Measurements from ENCODE around the gene LDLRAD4.
"Not testable (repeated sequence)": the region's sequence is repeated elsewhere in the genome, so short reads cannot be mapped to it uniquely, and the experiment has no call there.

LDLRAD4 gene

GRCh38 chr18:13253786-13254688 lies 35.5 kb downstream of the LDLRAD4 start:
- no peak for DNase-seq

GRCh38 chr18:13254971-13255927 lies 36.7 kb downstream of the LDLRAD4 start:
- DNase-seq = no peak

DNA sequence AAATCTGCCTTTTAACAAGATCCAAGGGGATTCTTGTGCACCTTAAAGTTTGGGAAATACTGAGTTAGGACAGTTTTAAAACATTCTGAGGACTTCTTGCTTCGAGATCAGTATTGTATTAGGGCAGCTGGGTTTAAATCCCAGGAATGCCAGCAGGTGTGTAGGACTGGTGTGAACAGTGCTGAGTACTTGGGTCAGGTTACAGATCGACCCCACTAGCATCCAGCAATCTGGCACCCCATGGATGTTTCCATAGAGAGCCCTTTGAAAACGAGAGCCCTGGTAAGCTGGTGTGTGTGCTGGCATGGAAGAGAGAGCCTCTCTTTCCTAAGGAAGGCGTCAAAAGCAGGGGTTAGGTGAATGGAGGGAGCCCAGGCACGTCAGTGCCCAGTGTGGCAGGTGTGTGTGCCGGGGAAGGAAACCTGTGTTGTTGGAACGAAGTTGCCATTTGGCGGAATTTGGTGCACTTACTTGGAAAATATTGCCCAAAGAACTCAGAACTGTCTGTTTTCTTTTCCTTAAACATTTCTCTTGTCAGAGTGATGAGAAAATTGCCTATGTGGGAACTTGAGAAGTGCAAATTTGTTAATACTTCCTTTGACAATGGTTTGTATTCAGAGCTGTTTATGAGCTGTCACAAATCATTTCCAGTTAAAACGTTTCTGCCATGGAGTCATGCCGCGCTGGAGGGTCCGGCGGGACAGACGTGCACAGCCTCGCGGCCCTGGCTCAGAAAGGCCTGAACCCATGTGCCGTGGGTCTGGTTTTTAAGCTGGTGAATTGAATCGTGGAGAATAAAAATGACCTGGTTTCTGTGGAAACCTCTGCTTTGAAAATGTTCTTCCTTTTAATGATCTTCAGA lies 38.1 kb downstream of the LDLRAD4 start:
- DNase-seq = no peak

DNA sequence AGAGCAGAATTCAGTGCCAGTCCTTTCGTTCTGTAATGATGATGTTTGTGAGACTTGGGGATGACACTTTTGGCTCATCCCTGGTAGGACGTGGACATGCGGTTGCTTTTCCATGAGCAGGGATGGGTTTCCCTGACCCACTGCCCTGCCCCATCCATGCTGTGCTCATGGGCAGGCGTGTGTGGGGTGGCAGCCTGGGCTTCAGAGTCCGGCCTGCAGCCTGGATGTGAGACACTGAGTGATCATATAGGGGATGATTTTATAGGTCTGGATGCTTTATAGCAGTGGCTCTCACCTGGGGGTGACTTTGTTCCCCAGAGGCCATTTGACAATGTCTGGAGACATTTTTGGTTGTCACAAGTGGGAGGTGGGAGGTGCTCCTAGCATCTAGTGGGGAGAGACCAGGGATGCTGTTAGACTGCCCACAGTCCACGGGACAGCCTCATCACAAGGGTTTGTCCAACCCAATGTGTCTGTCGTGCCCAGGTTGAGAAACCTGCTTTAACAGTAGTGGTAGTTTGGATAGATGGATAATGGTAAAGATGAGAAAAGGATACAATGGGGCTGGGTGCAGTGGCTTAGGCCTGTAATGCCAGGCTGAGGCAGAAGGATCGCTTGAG lies 38.9 kb downstream of the LDLRAD4 start:
- DNase-seq = no peak

DNA sequence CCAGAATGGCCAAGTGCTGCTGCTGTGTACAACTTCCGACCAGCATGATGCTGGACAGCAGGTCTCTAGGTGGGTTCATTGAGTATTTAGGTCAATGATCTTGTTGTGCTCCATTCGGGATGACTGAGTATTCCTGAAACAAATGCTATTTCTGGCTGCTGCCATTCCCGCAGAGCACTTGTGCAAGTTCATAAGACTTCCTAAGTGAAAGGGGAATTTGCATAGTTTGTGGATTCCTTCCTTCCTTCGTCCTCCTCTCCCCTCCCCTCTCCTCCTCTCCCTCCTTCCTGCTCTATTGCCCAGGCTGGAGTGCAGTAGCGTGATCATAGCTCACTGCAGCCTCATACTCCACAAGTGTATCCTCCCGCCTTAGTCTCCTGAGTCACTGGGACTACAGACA lies 40.4 kb downstream of the LDLRAD4 start:
- DNase-seq = no peak

- DNase-seq = no peak
These were observed 41.1 kb downstream of the LDLRAD4 start for GRCh38 chr18:13259701-13260100.

DNA sequence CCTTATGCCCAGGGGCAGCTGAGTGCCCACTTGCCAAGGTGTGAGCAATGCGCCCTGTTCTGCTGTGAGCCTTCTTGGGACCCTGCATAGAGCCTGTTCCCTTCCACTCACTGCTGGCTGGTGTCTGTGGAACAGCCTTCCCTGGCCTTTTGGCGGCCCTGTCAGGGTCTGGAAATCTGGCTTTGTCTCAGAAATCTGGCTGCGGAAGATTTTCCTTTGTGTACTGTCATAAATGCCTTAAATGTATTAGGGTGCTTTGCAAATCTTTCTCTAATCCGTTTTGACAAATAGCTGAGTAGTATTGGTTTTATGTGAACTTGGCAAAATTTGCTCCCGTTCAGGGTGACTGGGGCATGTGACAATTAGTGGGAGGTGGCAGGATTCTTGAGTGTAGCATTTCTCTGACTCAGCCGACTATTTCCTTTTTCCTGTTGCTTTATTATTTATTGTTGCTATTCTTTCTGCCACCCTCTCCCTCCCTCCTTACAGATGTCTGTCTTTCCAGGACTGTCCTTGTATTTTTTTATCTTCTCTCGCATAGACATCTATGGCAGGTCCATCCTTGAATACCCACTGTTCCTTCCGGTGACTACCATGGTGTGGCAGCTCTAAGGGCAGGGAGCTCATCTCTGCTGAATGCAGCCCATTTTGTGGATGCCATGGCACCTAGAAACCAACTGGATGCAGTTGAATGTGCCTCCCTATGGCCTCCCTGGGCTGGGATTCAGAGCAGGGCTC lies 41.8 kb downstream of the LDLRAD4 start:
- DNase-seq = no peak

DNA sequence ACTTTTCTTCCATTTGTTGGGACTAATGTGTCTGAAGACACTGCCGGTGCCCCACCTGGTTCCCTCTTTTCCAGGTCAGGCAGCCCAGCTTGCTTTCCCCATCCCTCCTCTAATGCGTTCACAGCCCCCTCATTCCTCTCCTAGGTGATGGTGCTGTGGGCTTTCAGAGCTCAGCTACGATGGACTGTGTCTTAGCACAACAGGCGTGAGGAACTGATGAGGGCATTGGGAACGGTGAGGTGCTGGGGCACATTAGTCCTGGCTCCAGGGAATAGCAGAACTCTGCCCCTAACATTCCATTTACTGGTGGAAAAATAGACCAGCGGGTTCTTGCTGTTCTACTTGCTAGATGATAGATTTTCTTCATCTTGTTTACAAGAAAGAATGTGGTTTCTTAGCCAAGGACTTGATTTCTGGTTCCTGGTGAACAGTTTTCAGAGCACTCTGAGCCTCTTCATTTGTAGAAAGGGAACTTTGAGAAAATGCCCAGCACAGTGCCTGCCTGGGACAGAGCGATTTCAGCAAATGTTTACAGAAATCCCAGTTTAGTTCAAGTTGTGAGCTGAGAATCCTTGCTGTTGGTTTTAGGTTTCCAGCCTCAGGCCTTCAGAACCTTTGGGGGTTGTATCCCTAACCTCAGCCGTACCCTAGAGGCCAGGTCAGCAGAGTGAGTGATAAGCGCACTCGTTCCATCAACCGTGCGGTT lies 42.5 kb downstream of the LDLRAD4 start:
- no peak for DNase-seq

DNA sequence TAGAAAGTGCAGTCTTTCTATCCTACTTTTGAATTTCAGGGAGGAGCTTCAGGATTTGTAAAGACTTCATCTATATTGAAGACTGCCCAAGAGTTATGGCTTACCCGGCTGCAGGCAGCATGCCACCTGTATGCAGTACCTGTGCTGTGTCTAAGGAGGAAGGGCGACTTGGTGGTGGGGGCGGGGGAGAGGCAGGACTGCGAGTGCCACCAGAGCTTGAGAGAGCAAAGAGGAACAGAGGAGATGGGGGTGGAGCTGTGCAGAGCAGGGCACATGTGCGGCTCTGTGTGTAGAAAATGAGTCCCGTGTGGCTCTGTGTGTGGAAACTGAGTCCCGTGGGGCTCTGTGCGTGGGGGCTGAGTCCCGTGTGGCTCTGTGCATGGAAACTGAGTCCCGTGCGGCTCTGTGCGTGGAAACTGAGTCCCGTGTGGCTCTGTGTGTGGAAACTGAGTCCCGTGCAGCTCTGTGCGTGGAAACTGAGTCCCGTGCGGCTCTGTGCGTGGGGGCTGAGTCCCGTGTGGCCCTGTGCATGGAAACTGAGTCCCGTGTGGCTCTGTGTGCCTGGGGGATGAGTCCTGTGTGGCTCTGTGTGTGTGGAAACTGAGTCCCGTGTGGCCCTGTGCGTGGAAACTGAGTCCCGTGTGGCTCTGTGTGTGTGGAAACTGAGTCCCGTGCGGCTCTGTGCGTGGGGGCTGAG lies 43.2 kb downstream of the LDLRAD4 start:
- DNase-seq = no peak

- not testable (repeated sequence) for DNase-seq
These were observed 43.8 kb downstream of the LDLRAD4 start for GRCh38 chr18:13262358-13262680.

DNA sequence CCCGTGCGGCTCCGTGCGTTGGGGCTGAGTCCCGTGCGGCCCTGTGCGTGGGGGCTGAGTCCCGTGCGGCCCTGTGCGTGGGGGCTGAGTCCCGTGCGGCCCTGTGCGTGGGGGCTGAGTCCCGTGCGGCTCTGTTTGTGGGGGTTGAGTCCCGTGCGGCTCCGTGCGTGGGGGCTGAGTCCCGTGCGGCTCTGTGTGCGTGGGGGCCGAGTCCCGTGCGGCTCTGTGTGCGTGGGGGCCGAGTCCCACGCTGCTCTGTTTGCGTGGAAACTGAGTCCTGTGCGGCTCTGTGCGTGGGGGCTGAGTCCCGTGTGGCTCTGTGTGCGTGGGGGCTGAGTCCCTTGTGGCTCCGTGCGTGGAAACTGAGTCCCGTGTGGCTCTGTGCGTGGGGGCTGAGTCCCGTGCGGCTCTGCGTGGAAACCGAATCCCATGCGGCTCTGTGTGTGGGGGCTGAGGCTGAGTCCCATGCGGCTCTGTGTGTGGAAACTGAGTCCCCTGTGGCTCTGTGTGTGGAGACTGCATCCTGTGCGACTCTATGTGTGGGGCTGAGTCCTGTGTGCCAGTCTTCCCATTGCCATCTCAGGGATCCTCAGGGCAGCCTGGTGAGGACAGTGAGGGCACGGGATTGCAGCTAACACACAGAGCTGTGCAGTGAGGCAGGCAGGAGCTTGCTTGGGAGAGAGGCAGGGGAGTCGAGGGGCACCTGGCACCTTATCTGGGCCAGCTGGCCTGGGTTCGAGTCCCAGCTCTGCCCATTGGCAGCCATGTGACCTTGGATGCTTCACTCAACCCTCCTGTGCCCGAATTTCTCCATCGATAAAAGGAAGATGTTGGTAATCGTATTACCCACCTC lies 44.5 kb downstream of the LDLRAD4 start:
- DNase-seq = no peak

- no peak for DNase-seq
These were observed 45.8 kb downstream of the LDLRAD4 start for GRCh38 chr18:13264091-13265007.

- DNase-seq = no peak
These were observed 46.7 kb downstream of the LDLRAD4 start for GRCh38 chr18:13265008-13265910.

DNA sequence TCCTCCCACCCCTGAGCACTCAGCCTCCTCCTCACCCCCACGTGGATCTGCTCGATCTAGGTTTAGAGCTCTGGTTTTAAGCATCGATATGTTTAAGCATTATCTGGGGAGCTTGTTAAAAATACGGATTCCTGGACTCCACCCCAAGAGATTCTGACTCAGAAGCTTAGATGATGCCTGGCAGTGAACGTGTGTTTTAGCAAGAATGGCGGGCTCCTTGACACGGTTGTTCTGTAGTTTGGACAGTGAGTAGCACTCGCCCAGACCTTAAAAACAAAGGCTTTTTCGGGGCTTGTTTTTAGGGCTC lies 47.3 kb downstream of the LDLRAD4 start:
- no peak for DNase-seq

DNA sequence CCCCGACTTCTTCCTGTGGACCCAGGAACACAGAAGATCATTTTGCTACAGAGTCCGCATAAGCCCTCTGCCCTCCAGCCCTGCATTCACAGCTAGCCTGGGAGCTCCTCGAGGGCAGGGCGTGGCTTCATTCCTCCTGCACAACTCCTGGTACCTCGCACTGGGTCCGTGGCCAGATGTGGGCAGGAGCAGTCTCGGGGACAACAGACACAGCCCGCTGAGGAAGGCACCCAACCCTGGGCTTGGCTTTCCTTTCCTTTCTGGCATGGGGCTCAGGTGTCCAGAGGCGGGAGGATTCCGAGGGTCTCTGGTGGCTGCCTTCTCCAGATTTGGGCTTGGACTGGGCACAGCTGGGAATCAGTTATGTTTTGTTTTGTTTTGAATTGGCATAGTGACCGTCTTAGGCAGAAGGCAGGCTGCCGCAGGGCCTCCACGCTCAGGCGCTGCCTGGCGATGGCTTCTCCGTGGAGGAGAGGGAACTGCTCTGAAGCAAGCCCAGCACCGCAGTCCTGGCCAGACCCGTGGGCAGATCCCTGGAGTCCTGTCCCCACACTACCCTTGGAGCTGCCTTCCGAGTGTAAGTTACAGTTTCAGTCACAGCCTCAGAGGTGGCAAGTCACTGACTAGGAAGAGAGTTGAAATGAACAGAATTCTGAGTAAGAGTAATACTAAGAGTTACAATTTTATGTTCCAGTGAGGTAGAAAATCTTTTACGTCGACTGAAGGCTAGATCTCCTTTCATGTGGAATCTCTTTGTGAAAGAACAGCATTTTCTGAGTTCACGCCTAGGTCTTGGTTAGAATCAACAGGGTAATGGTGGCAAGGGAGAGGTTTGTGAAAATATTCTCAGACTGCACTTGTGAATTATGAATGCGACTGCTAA lies 47.9 kb downstream of the LDLRAD4 start:
- DNase-seq = no peak

GRCh38 chr18:13267431-13267873 lies 48.9 kb downstream of the LDLRAD4 start:
- DNase-seq = no peak

Data from CD4-positive, alpha-beta T cell treated with Interleukin-1 beta for 1 hour (primary cell).